ENCODE measurements around the gene TMEM72. TPM values are rescaled to one million over a fixed set of nuclear protein-coding genes. Genes with fewer than 3 reads are reported as not detected.

Gene TMEM72
- total RNA-seq, 1 experiment from 2014 or later = not detected

GRCh38 chr10:44880090-44880715 lies 30.9 kb upstream of the TMEM72 start:
- no peaks in the 10 kb centered on the region for H3K9me3 ChIP-seq (replicated peaks)
- peaks cover 7% of the 10 kb centered on the region; the same call in 1 of the 2 replicates for H3K4me1 ChIP-seq (replicated peaks)
- no peak overlapping the region for H3K4me3 ChIP-seq
- no peaks in the 10 kb centered on the region for H3K36me3 ChIP-seq
- H3K27ac ChIP-seq = no peak overlapping the region
- DNase-seq (ENCODE audit: low read depth in 1 of 2, low spot score in 2 of 2) = no peak
- H3K27me3 ChIP-seq (replicated peaks) = no peaks in the 10 kb centered on the region

GRCh38 chr10:44881649-44882048 lies 29.5 kb upstream of the TMEM72 start:
- Histone ChIP-seq H3K4me1 (replicated peaks) (peaks cover 7% of the 10 kb centered on the region; the same call in 1 of the 2 replicates), H3K9me3 (replicated peaks) (no peaks in the 10 kb centered on the region), H3K36me3 (no peaks in the 10 kb centered on the region), H3K27me3 (replicated peaks) (no peaks in the 10 kb centered on the region), H3K27ac (no peak overlapping the region), H3K4me3 (no peak overlapping the region)
- no peak for DNase-seq (ENCODE audit: low read depth in 1 of 2, low spot score in 2 of 2)

GRCh38 chr10:44882166-44882720 lies 28.9 kb upstream of the TMEM72 start:
- no peaks in the 10 kb centered on the region for H3K27me3 ChIP-seq (replicated peaks)
- H3K4me3 ChIP-seq = no peak overlapping the region
- no peak for DNase-seq (ENCODE audit: low read depth in 1 of 2, low spot score in 2 of 2)
- H3K9me3 ChIP-seq (replicated peaks) = no peaks in the 10 kb centered on the region
- no peak overlapping the region for H3K27ac ChIP-seq
- peaks cover 7% of the 10 kb centered on the region; the same call in 1 of the 2 replicates for H3K4me1 ChIP-seq (replicated peaks)
- H3K36me3 ChIP-seq = no peaks in the 10 kb centered on the region

GRCh38 chr10:44883593-44884331 lies 27.4 kb upstream of the TMEM72 start:
- Histone ChIP-seq H3K36me3 (no peaks in the 10 kb centered on the region), H3K9me3 (replicated peaks) (no peaks in the 10 kb centered on the region), H3K4me3 (no peak overlapping the region), H3K27ac (no peak overlapping the region), H3K4me1 (replicated peaks) (peaks cover 3% of the 10 kb centered on the region; the same call in 1 of the 2 replicates), H3K27me3 (replicated peaks) (no peaks in the 10 kb centered on the region)
- DNase-seq (ENCODE audit: low read depth in 1 of 2, low spot score in 2 of 2) = no peak

GRCh38 chr10:44885710-44886109 lies 25.4 kb upstream of the TMEM72 start:
- Histone ChIP-seq H3K36me3 (no peaks in the 10 kb centered on the region), H3K27me3 (replicated peaks) (no peaks in the 10 kb centered on the region), H3K4me1 (replicated peaks) (no peaks in the 10 kb centered on the region), H3K27ac (no peak overlapping the region), H3K9me3 (replicated peaks) (no peaks in the 10 kb centered on the region), H3K4me3 (no peak overlapping the region)
- DNase-seq (ENCODE audit: low read depth in 1 of 2, low spot score in 2 of 2) = no peak

GRCh38 chr10:44886966-44887365 lies 24.2 kb upstream of the TMEM72 start:
- DNase-seq (ENCODE audit: low read depth in 1 of 2, low spot score in 2 of 2) = no peak
- Histone ChIP-seq H3K27ac (no peak overlapping the region), H3K27me3 (replicated peaks) (no peaks in the 10 kb centered on the region), H3K36me3 (no peaks in the 10 kb centered on the region), H3K4me1 (replicated peaks) (no peaks in the 10 kb centered on the region), H3K4me3 (no peak overlapping the region), H3K9me3 (replicated peaks) (no peaks in the 10 kb centered on the region)

GRCh38 chr10:44888886-44889285 lies 22.3 kb upstream of the TMEM72 start:
- no peaks in the 10 kb centered on the region for H3K27me3 ChIP-seq (replicated peaks)
- H3K27ac ChIP-seq = no peak overlapping the region
- H3K9me3 ChIP-seq (replicated peaks) = no peaks in the 10 kb centered on the region
- H3K4me1 ChIP-seq (replicated peaks) = no peaks in the 10 kb centered on the region
- no peak for DNase-seq (ENCODE audit: low read depth in 1 of 2, low spot score in 2 of 2)
- H3K36me3 ChIP-seq = no peaks in the 10 kb centered on the region
- no peak overlapping the region for H3K4me3 ChIP-seq

- H3K4me1 ChIP-seq (replicated peaks) = no peaks in the 10 kb centered on the region
- H3K9me3 ChIP-seq (replicated peaks) = no peaks in the 10 kb centered on the region
- no peak overlapping the region for H3K27ac ChIP-seq
- DNase-seq (ENCODE audit: low read depth in 1 of 2, low spot score in 2 of 2) = no peak
- H3K4me3 ChIP-seq = no peak overlapping the region
- no peaks in the 10 kb centered on the region for H3K36me3 ChIP-seq
- H3K27me3 ChIP-seq (replicated peaks) = no peaks in the 10 kb centered on the region
Measured at GRCh38 chr10:44889834-44890233, 21.3 kb upstream of the TMEM72 start.

- Histone ChIP-seq H3K4me1 (replicated peaks) (no peaks in the 10 kb centered on the region), H3K36me3 (no peaks in the 10 kb centered on the region), H3K27me3 (replicated peaks) (no peaks in the 10 kb centered on the region), H3K9me3 (replicated peaks) (no peaks in the 10 kb centered on the region), H3K4me3 (no peak overlapping the region), H3K27ac (no peak overlapping the region)
- no peak for DNase-seq (ENCODE audit: low read depth in 1 of 2, low spot score in 2 of 2)
Measured at GRCh38 chr10:44890696-44891563, 20.2 kb upstream of the TMEM72 start.

GRCh38 chr10:44891721-44892120 lies 19.4 kb upstream of the TMEM72 start:
- H3K9me3 ChIP-seq (replicated peaks) = no peaks in the 10 kb centered on the region
- no peaks in the 10 kb centered on the region for H3K27me3 ChIP-seq (replicated peaks)
- no peak for DNase-seq (ENCODE audit: low read depth in 1 of 2, low spot score in 2 of 2)
- H3K27ac ChIP-seq = no peak overlapping the region
- H3K4me3 ChIP-seq = no peak overlapping the region
- no peaks in the 10 kb centered on the region for H3K4me1 ChIP-seq (replicated peaks)
- no peaks in the 10 kb centered on the region for H3K36me3 ChIP-seq

- Histone ChIP-seq H3K4me1 (replicated peaks) (no peaks in the 10 kb centered on the region), H3K27me3 (replicated peaks) (no peaks in the 10 kb centered on the region), H3K4me3 (no peak overlapping the region), H3K36me3 (no peaks in the 10 kb centered on the region), H3K27ac (no peak overlapping the region), H3K9me3 (replicated peaks) (no peaks in the 10 kb centered on the region)
- no peak for DNase-seq (ENCODE audit: low read depth in 1 of 2, low spot score in 2 of 2)
Measured at GRCh38 chr10:44893604-44894468, 17.3 kb upstream of the TMEM72 start.

- Histone ChIP-seq H3K27ac (no peak overlapping the region), H3K4me3 (no peak overlapping the region), H3K9me3 (replicated peaks) (no peaks in the 10 kb centered on the region), H3K36me3 (no peaks in the 10 kb centered on the region), H3K4me1 (replicated peaks) (no peaks in the 10 kb centered on the region), H3K27me3 (replicated peaks) (no peaks in the 10 kb centered on the region)
- DNase-seq (ENCODE audit: low read depth in 1 of 2, low spot score in 2 of 2) = no peak
Measured at GRCh38 chr10:44894691-44895090, 16.4 kb upstream of the TMEM72 start.

GRCh38 chr10:44895280-44895679 lies 15.9 kb upstream of the TMEM72 start:
- Histone ChIP-seq H3K9me3 (replicated peaks) (no peaks in the 10 kb centered on the region), H3K36me3 (no peaks in the 10 kb centered on the region), H3K4me3 (no peak overlapping the region), H3K27ac (no peak overlapping the region), H3K4me1 (replicated peaks) (no peaks in the 10 kb centered on the region), H3K27me3 (replicated peaks) (no peaks in the 10 kb centered on the region)
- DNase-seq (ENCODE audit: low read depth in 1 of 2, low spot score in 2 of 2) = no peak
